Cardiac fibroblast (primary cell): ENCODE data around the gene DONSON.

Source experiments
- DNase-seq, 2 donors: peaks; one replicate each; pipeline versions ENCODE4 v3.0.0 to v3.0.0-alpha.2; 2010; ENCODE audit warnings: low read depth in 2 of 2
- H3K4me3 ChIP-seq, 2 donors: replicated peaks in 1 of 2; 1 replicate in 1 of 2; 2 replicates in 1 of 2; pipeline ENCODE4 v1.5.1; 2011; ENCODE audit warnings: low read depth in 2 of 2, low read length in 2 of 2, mild to moderate bottlenecking in 2 of 2, moderate library complexity in 1 of 2
- TF ChIP-seq, protein P1 (sequence below): IDR thresholded peaks from one replicate; pipeline ENCODE4 v1.5.1; 2011; ENCODE audit warnings: low read depth, mild to moderate bottlenecking, low read length, inconsistent platforms

DONSON gene

DNA sequence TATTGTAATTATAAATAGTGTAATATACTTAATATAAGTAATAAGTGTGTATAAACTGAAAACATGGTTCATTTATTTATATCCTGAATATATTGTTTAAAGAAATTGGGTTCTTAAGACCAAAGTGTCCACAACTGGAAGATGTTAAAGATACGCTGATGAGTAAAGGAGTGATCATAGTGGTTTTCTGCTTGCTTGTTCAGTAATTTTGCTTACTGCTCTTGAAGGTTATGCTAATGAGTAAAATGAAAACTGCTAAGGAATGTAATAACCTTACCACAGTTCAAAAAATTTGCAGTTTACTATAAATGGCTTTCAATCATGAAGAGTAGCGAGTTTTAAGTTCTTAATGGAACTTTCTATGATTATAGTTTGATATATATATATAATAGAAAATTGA lies 22.0 kb downstream of the DONSON start:
- H3K4me3 ChIP-seq = no peak overlapping the region
- TF ChIP-seq, protein P1, sequence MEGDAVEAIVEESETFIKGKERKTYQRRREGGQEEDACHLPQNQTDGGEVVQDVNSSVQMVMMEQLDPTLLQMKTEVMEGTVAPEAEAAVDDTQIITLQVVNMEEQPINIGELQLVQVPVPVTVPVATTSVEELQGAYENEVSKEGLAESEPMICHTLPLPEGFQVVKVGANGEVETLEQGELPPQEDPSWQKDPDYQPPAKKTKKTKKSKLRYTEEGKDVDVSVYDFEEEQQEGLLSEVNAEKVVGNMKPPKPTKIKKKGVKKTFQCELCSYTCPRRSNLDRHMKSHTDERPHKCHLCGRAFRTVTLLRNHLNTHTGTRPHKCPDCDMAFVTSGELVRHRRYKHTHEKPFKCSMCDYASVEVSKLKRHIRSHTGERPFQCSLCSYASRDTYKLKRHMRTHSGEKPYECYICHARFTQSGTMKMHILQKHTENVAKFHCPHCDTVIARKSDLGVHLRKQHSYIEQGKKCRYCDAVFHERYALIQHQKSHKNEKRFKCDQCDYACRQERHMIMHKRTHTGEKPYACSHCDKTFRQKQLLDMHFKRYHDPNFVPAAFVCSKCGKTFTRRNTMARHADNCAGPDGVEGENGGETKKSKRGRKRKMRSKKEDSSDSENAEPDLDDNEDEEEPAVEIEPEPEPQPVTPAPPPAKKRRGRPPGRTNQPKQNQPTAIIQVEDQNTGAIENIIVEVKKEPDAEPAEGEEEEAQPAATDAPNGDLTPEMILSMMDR = no peak
- no peak for DNase-seq

DNA sequence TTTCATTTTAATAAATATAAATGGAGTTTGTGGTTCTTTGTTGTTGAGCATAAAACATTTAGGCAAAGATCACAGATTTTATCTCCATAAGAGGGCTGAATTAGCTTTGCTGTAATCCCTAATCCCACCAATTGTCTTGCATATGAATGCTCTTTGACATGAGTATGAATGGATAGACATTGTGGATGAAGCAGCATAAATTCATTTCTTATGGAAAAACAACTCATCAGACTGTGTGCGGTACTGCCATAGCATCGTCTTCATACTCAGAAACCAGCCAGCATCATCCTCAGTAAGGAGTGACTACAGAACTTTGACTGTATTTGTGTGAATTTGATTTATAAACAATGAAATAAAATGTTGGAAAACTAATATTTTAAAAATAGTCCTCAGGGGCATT lies 26.1 kb downstream of the DONSON start:
- TF ChIP-seq, protein P1 = no peak
- H3K4me3 ChIP-seq = no peak overlapping the region
- no peak for DNase-seq

DNA sequence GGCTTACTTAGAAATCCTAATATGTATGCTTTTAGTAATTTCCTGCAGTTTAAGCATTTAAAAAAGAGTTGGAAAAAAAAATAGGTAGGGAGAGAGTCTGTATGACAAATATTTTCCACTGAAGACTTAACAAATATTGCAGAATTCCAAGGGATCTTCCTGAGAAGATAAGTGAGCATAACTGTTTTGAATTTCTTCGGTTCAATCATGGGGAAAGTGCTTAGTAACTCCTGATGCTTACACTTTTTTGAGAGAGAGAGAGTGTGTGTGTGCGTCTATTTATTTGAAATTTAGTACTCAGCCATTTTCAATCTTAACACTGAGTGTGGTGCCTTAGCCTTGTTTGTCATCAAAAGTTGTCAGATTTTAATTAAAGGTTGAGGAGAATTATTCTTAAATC lies 27.1 kb downstream of the DONSON start:
- no peak overlapping the region for H3K4me3 ChIP-seq
- DNase-seq = peak in 1 of 2 donors; percentile 33
- TF ChIP-seq, protein P1 = no peak

DNA sequence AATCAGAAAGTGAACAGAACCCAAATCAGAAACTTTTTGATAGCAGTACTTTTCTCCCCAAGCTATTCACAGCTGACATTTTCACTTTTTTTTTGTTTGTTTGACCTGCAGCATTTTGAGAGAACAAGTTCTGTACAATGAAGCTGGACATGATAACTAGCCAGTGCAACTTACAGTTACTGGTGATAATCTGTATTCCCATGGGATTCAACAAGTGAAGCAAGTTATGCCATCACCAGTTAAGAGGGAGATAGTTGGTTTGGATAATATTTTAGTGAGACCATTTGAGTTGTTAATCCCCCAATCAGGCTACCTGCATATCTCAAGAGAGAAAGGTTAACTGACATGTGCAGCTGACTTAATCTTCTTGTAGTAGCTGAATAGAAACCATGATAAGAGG lies 27.5 kb downstream of the DONSON start:
- DNase-seq = no peak
- H3K4me3 ChIP-seq = no peak overlapping the region
- TF ChIP-seq, protein P1 = no peak

DNA sequence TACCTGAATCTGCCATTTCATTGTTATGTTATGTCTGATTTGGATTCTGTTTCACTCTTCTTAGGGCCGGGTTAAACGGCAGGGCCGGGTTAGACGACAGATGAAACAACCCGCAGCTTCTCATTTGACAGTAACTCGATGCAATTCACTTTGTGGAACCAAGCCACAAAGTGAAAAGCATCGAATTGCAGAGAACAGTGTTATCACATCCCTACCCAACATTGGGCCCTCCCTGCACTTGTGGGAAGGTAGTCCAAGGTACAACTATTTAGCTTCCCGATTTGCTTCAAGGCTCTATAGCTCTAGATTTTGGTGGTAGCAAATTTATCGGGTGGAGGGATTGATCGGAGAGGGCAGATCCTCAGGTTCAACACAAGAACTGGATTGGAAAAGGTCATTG lies 28.7 kb downstream of the DONSON start:
- H3K4me3 ChIP-seq = no peak overlapping the region
- no peak for DNase-seq
- TF ChIP-seq, protein P1 = no peak

DNA sequence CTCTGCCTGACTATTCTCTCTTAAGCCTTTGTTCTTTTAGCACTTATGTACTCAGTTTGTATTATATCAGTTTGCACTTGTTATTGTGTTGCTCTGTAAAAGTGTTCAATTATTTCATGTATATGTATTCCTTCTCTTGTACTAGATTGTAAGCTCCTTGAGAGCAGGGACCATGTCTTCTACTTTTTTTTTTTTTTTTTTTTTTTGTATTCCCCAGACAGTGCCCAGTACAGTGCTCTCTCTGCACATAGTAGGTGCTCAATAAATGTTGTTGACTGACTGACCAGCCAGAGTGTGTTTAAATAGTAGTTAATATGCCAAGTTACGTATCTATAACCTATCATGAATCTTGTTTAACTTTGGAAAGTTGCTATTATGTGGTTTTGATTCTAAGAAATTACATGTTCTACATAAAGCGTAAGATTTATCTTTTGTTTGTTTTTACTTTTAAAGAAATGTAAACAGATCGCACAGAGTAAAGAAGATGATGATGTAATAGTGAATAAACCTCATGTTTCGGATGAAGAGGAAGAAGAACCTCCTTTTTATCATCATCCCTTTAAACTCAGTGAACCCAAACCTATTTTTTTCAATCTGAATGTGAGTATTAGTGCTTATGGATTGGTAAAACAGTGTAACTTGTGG lies 29.6 kb downstream of the DONSON start:
- DNase-seq = no peak
- TF ChIP-seq, protein P1 = no peak
- no peak overlapping the region for H3K4me3 ChIP-seq

DNA sequence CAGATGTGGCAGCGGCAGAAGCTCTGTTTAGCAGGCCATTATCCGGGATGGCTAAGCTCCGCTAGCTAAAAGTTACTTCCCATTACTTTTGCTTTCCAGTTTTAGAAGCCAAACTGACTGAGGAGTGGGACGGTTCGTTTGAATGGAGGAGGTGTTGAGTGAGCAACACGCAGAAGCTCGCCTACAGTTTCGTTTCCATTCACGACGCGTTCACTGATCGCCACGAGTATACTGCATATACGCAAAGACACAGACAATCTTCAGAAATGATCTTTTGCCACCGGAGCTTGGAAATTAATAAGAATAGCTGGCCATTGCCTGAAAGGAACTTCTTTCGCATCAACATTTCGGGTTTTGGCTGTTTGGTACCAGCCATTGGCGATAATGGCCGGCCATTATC lies 31.0 kb downstream of the DONSON start:
- no peak for DNase-seq
- TF ChIP-seq, protein P1 = no peak
- no peak overlapping the region for H3K4me3 ChIP-seq
